Osteoblast (primary cell): ENCODE results near the gene ABLIM2. TPM values are rescaled to one million over a fixed set of nuclear protein-coding genes. Genes with fewer than 3 reads are reported as not detected.

ENCODE experiments used
- DNase-seq: peaks from one replicate; pipeline ENCODE4 v3.0.0; 2011; ENCODE audit warnings: low spot score, mixed read lengths; ENCODE audit not compliant: insufficient read length; ENCODE audit errors: missing footprints
- H2AFZ ChIP-seq: 2 replicates; pipeline ENCODE4 v1.6.0; 2011; ENCODE audit warnings: mild to moderate bottlenecking, low read length
- H3K27ac ChIP-seq: 2 replicates; pipeline ENCODE4 v1.5.1; 2011; ENCODE audit warnings: mild to moderate bottlenecking, low read depth, low read length, moderate library complexity
- H3K27me3 ChIP-seq: 2 replicates; pipeline ENCODE4 v1.6.0; 2012; ENCODE audit warnings: mild to moderate bottlenecking, control low read depth, inconsistent platforms, low read length, moderate library complexity; ENCODE audit not compliant: insufficient read depth
- H3K36me3 ChIP-seq: 2 replicates; pipeline ENCODE4 v1.5.1; 2011; ENCODE audit warnings: mild to moderate bottlenecking, low read length, control low read depth, moderate library complexity; ENCODE audit not compliant: insufficient read depth
- H3K4me1 ChIP-seq: 2 replicates; pipeline ENCODE4 v1.5.1; 2011; ENCODE audit warnings: mild to moderate bottlenecking, low read length, control low read depth, moderate library complexity; ENCODE audit not compliant: insufficient read depth
- H3K4me2 ChIP-seq: 2 replicates; pipeline ENCODE4 v1.6.0; 2011; ENCODE audit warnings: mild to moderate bottlenecking, low read length; ENCODE audit not compliant: insufficient read depth
- H3K4me3 ChIP-seq: fragments of 200-600 bp; sonication (generic); 3 replicates; pipeline ENCODE4 v1.5.1; 2012; ENCODE audit warnings: mild to moderate bottlenecking, low read length, inconsistent platforms; ENCODE audit not compliant: insufficient read depth
- H3K79me2 ChIP-seq: 2 replicates; pipeline ENCODE4 v1.6.0; 2012; ENCODE audit warnings: mild to moderate bottlenecking, low read length, control low read depth, inconsistent platforms; ENCODE audit not compliant: insufficient read depth
- H3K9me3 ChIP-seq: 2 replicates; pipeline ENCODE4 v1.5.1; 2011; ENCODE audit warnings: low read depth, low read length, control low read depth
- H4K20me1 ChIP-seq: 2 replicates; pipeline ENCODE4 v1.6.0; 2012; ENCODE audit warnings: mild to moderate bottlenecking, low read length, control low read depth; ENCODE audit not compliant: insufficient read depth
- total RNA-seq: library from RNA; depleted of rRNA; stranded (reverse); fragments of >200 nt; gene quantifications from 2 replicates; pipeline ENCODE4 v1.2.3, GENCODE V29; 2012
- TF ChIP-seq, protein P1 (sequence below): IDR thresholded peaks from 2 replicates; pipeline ENCODE4 v1.5.1; 2011; ENCODE audit warnings: mild to moderate bottlenecking, low read depth, low read length, moderate library complexity; ENCODE audit errors: extremely low read depth

ABLIM2 gene
- total RNA-seq, 1 donor = 0.36 TPM

DNA sequence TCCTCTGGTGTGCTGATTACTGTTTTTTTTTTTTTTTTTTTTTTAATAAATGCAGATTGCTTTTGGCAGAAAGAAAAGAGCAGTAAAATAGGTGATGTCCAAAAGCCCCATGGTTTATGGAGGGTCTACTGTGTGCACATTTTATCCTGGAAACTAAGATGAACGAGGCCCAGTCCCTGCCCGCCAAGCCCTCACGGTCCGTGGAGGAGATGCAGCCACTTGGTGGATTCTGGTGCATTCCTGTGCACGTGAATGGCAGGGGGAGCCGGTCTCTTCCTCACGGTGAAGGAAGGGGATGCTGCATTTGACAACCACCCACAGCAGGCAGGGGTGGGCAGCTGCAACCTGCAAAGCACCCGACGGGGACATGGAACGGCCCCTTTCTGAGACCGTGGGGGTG is 118.8 kb downstream of the ABLIM2 start:
- Histone ChIP-seq H3K27me3 (peaks cover 28% of the 10 kb centered on the region), H3K79me2 (no peaks in the 10 kb centered on the region), H3K9me3 (no peaks in the 10 kb centered on the region), H2AFZ (no peak overlapping the region), H3K4me2 (no peak overlapping the region), H3K36me3 (no peaks in the 10 kb centered on the region), H4K20me1 (peaks cover 15% of the 10 kb centered on the region), H3K27ac (no peak overlapping the region), H3K4me1 (peaks cover 12% of the 10 kb centered on the region), H3K4me3 (no peak overlapping the region)
- DNase-seq = no peak
- TF ChIP-seq, protein P1, sequence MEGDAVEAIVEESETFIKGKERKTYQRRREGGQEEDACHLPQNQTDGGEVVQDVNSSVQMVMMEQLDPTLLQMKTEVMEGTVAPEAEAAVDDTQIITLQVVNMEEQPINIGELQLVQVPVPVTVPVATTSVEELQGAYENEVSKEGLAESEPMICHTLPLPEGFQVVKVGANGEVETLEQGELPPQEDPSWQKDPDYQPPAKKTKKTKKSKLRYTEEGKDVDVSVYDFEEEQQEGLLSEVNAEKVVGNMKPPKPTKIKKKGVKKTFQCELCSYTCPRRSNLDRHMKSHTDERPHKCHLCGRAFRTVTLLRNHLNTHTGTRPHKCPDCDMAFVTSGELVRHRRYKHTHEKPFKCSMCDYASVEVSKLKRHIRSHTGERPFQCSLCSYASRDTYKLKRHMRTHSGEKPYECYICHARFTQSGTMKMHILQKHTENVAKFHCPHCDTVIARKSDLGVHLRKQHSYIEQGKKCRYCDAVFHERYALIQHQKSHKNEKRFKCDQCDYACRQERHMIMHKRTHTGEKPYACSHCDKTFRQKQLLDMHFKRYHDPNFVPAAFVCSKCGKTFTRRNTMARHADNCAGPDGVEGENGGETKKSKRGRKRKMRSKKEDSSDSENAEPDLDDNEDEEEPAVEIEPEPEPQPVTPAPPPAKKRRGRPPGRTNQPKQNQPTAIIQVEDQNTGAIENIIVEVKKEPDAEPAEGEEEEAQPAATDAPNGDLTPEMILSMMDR = no peak

DNA sequence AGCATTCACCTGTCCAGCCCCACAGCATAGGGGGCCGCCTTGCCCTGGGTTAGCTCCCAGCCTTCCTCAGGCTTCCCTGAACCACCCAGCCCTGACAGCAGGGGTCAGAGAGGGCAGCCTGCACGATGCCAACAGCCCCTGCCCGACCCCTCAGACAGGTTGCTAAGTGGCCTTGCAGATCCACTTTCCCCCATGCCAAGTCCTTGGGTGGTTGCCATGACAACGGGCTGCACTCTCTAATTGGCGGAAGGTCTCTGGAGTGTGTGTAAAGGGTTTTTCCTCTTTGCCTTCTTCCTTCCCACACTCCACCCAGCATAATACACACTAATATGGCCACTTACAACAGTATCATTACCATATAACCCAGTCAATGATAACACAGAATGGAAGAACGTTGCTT is 119.3 kb downstream of the ABLIM2 start:
- Histone ChIP-seq H3K79me2 (no peaks in the 10 kb centered on the region), H3K27me3 (peaks cover 22% of the 10 kb centered on the region), H3K27ac (no peak overlapping the region), H3K4me3 (no peak overlapping the region), H2AFZ (no peak overlapping the region), H4K20me1 (peaks cover 15% of the 10 kb centered on the region), H3K4me2 (no peak overlapping the region), H3K36me3 (no peaks in the 10 kb centered on the region), H3K4me1 (peaks cover 12% of the 10 kb centered on the region), H3K9me3 (no peaks in the 10 kb centered on the region)
- TF ChIP-seq, protein P1 = no peak
- DNase-seq = peak; percentile 44

DNA sequence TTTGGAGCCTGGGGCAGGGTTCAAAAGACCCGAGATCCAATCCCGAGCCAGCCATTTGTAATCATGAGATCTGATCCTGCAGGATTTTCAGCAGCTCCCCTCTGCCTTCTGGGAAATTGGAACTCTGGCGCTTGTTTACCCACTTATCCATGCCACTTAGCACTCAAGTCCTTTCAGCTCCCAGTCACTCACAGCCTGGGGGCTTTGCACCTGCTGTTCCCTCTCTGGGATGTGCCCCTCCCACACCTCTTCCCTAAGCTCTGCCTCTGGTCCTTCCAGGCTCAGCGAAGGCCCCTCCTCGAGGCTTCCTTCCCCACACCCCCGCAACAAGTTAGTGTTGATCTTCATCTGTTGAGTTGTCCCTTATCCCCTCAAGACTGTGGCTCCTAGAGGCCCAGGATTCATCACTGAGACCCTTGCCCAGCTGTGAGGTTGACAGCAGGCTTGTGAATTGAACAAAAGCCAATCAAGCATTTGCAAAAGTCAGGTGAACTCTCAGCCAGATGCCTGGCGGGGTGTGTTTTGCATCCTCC is 119.8 kb downstream of the ABLIM2 start:
- H3K4me1 ChIP-seq = peaks cover 12% of the 10 kb centered on the region
- H3K79me2 ChIP-seq = no peaks in the 10 kb centered on the region
- TF ChIP-seq, protein P1 = no peak
- H2AFZ ChIP-seq = no peak overlapping the region
- no peak overlapping the region for H3K4me3 ChIP-seq
- DNase-seq = peak; percentile 34
- H3K27me3 ChIP-seq = peaks cover 19% of the 10 kb centered on the region
- no peak overlapping the region for H3K27ac ChIP-seq
- H3K36me3 ChIP-seq = no peaks in the 10 kb centered on the region
- H4K20me1 ChIP-seq = peaks cover 15% of the 10 kb centered on the region
- no peaks in the 10 kb centered on the region for H3K9me3 ChIP-seq
- H3K4me2 ChIP-seq = no peak overlapping the region

DNA sequence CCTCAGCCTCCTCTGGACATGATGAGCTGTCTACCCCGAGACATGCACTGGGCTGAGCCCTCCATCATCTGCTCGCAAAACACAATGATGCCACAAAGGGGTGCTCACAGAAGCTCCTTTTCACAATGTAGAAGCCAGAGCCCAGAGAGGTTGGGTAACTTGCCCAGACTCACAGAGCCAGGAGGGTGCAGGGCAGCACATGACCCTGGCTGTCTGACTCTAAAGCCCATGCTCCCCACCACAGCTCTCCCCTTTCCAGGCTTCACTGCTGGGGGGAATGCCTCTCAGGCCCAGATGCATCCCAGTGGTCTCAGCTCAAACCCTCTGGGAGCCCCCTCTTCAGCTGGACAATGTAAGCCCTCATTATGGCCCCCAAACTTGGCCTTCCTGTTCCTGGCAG is 120.5 kb downstream of the ABLIM2 start:
- Histone ChIP-seq H4K20me1 (peaks cover 15% of the 10 kb centered on the region), H3K27me3 (peaks cover 23% of the 10 kb centered on the region), H3K4me3 (no peak overlapping the region), H3K27ac (no peak overlapping the region), H3K4me1 (peaks cover 12% of the 10 kb centered on the region), H2AFZ (no peak overlapping the region), H3K4me2 (no peak overlapping the region), H3K79me2 (no peaks in the 10 kb centered on the region), H3K9me3 (no peaks in the 10 kb centered on the region), H3K36me3 (no peaks in the 10 kb centered on the region)
- TF ChIP-seq, protein P1 = no peak
- peak; percentile 62 for DNase-seq
